Colonic mucosa (tissue), 4 donors: ENCODE measurements around the gene INSIG1. TPM values are rescaled to one million over a fixed set of nuclear protein-coding genes. Genes with fewer than 3 reads are reported as not detected.

Experiments used
- DNase-seq: peaks from one replicate; pipeline ENCODE4 v3.0.0-alpha.2; 2020
- H3K27ac ChIP-seq: fragments of 200-600 bp; one replicate; pipeline ENCODE4 v1.8.0; 2021
- H3K27me3 ChIP-seq: fragments of 200-600 bp; one replicate; pipeline ENCODE4 v1.8.0; 2021
- H3K36me3 ChIP-seq: fragments of 200-600 bp; one replicate; pipeline ENCODE4 v1.8.0; 2021
- H3K4me1 ChIP-seq: fragments of 200-600 bp; one replicate; pipeline ENCODE4 v1.8.0; 2021; ENCODE audit warnings: mild to moderate bottlenecking
- H3K4me3 ChIP-seq: fragments of 200-600 bp; one replicate; pipeline ENCODE4 v1.8.0; 2021
- H3K9ac ChIP-seq, 2 donors: one replicate each; pipeline ENCODE4 v1.7.0; 2013; ENCODE audit warnings: control low read depth in 2 of 2, low read depth in 2 of 2, low read length in 2 of 2
- H3K9me3 ChIP-seq: fragments of 200-600 bp; one replicate; pipeline ENCODE4 v1.8.0; 2021
- CTCF ChIP-seq: fragments of 200-600 bp; IDR thresholded peaks from one replicate; pipeline ENCODE4 v1.8.0; 2022; ENCODE audit warnings: antibody characterized with exemption, mild to moderate bottlenecking
- intact Hi-C: fragments of 100-400 bp; cut with DNase I; formaldehyde crosslinking; loops from one replicate; pipeline ENCODE4 v1.14.1; 2022
- total RNA-seq, 2 donors: library from RNA; stranded (reverse); fragmentation: NEBNext Ultra II Directional in 1 of 2; extraction: Animal tissue kit (Norgen Biotek cat#: 25700) in 1 of 2; gene quantifications; one replicate each; pipeline ENCODE4 v1.2.1, GENCODE V29; 2021
- donor health status: healthy.
- donor health status: DM: no; HTN: no; CAD: no.
- donor health status: DM: no; HTN: no; CAD: no.

Gene INSIG1
- total RNA-seq, 2 donors from 2014 or later = 72.1 to 232 TPM

DNA sequence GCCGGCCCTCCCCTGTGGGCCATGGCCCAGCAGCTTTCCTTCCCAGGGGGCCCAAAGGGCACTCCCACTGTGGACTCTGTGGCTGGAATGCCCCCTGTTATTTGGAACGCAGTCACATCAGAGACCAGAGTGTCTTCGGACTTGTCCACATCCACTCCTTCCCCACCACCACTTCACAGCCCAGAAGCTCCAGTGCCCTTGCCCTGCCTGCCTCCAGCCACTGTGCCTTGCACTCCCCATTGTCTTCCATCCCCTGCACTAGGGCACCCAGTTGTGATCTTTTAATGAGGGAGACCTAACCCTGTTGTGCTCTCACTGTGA, 19.4 kb downstream of the INSIG1 start:
- no peak overlapping the region for H3K4me3 ChIP-seq
- no peaks in the 10 kb centered on the region for H3K9me3 ChIP-seq
- TF ChIP-seq CTCF = no peak
- no peak for DNase-seq
- H3K27ac ChIP-seq = no peak overlapping the region
- no peaks in the 10 kb centered on the region for H3K27me3 ChIP-seq
- H3K4me1 ChIP-seq = no peaks in the 10 kb centered on the region
- H3K9ac ChIP-seq = no peak overlapping the region
- no peaks in the 10 kb centered on the region for H3K36me3 ChIP-seq
- intact Hi-C loops = no loop called here

GRCh38 chr7:155318245-155318644, 20.6 kb downstream of the INSIG1 start:
- TF ChIP-seq CTCF = no peak
- no peaks in the 10 kb centered on the region for H3K4me1 ChIP-seq
- DNase-seq = no peak
- H3K27ac ChIP-seq = no peak overlapping the region
- H3K9me3 ChIP-seq = no peaks in the 10 kb centered on the region
- H3K27me3 ChIP-seq = peaks cover 3% of the 10 kb centered on the region
- H3K4me3 ChIP-seq = no peak overlapping the region
- no peaks in the 10 kb centered on the region for H3K36me3 ChIP-seq
- intact Hi-C loops = no loop called here
- no peak overlapping the region for H3K9ac ChIP-seq

DNA sequence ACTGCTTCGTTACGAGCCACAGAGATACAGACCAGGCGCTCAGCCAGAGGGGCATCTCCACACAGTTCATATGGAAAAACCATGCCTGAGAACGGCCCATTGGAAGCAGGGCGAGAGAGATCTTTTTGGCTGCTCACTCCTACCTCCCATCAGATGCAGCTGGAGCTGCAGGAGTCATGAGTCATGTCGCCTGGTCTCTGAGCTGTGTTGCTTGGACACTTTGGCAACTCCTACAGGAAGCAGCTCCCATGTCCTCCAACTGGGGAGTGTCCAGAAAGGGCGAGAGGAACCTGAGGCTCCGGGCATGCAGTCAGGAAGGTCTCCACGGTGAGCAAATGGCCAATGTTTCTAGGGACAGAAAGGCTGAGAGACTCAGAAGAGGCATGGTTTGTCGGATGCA, 24.9 kb downstream of the INSIG1 start:
- no peak for TF ChIP-seq CTCF
- Histone ChIP-seq H3K9me3 (no peaks in the 10 kb centered on the region), H3K9ac (no peak overlapping the region), H3K27me3 (peaks cover 3% of the 10 kb centered on the region), H3K27ac (no peak overlapping the region), H3K4me3 (no peak overlapping the region), H3K36me3 (no peaks in the 10 kb centered on the region), H3K4me1 (no peaks in the 10 kb centered on the region)
- intact Hi-C loops = no loop called here
- no peak for DNase-seq

DNA sequence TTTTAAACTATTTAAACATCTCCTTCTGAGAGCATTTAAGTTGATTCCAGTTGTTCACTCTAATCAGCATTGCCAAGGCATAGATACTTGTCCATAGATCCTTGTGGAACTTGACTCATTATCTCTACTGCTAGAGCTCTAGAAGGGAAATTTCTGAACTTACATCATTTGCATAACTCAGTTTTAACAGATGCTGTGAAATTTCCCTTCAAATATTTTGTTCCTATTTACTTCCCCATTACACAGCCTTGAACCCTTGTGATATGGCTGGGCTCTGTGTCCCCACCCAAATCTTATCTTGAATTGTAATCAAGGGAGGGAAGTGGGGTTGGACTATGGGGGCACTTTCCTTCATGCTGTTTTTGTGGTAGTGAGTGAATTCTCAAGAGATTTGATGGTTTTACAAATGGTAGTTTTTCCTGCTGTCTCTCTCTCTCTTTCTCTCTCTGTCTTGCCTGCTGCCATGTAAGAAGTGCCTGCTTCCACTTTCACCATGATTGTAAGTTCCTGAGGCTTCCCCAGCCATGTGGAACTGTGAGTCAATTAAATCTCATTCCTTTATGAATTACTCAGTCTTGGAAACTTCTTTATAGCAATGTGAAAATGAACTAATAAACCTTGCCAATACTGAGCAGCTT, 25.4 kb downstream of the INSIG1 start:
- no peak overlapping the region for H3K9ac ChIP-seq
- H3K27ac ChIP-seq = no peak overlapping the region
- DNase-seq = no peak
- H3K4me3 ChIP-seq = no peak overlapping the region
- H3K27me3 ChIP-seq = peaks cover 3% of the 10 kb centered on the region
- no peaks in the 10 kb centered on the region for H3K4me1 ChIP-seq
- H3K36me3 ChIP-seq = no peaks in the 10 kb centered on the region
- H3K9me3 ChIP-seq = no peaks in the 10 kb centered on the region
- TF ChIP-seq CTCF = no peak
- intact Hi-C loops = no loop called here

DNA sequence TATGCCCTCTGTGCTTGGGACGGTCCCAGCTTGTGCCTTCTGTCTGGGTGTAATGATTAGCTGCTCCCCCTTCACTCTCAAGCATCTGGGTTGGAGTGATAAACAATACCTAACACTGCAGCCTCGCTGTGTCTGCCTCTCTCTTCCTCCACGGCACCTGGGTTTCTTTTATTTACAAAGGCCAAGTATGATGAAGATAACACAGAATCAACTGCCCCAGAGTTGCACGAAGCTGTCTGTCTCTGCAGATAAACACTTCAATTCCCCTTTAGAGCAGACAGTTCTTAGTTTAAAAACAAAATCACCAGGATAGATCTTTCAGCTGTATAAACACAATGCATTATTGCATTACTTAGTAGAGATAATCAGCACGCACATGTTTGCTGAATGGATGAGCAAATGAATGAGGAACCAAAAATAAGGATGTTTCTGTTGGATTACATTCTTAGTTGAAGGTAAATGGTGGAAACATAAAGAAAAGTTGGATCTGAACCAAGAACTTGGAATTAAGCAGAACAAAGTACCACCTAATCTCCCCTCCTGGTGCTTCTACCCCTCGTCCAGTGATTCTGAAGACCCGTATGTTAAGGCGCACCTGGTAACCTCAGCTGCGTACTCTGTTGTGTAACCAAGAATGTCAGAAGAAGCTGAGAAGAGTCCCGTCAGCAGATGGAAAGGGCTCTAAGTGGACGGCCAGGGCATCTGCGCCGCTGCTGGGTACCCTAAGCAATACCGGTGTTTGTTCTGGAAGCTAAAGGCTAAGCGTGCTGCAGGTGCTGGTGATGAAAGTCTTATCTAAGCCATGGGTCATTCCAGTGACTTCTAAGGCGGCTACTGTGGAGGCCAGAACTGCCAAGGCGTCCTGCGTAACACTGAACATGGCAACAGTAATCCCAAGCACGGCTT, 26.6 kb downstream of the INSIG1 start:
- H3K27ac ChIP-seq = no peak overlapping the region
- no peak for TF ChIP-seq CTCF
- H3K27me3 ChIP-seq = peaks cover 3% of the 10 kb centered on the region
- intact Hi-C loops = no loop called here
- H3K4me3 ChIP-seq = no peak overlapping the region
- DNase-seq = no peak
- H3K9ac ChIP-seq = no peak overlapping the region
- H3K4me1 ChIP-seq = no peaks in the 10 kb centered on the region
- no peaks in the 10 kb centered on the region for H3K36me3 ChIP-seq
- no peaks in the 10 kb centered on the region for H3K9me3 ChIP-seq
